HUDEP-2 (cell line): ENCODE results near the gene ITGAD.
A peak's percentile ranks its signal among the peaks of the same experiment; 100 is the strongest.

Experiments
- DNase-seq, 76 experiments: peaks; one replicate each; lab custom pipeline; 2025; ENCODE audit not compliant: unreplicated experiment in 76 of 76; lab: John Stamatoyannopoulos, UW

Gene ITGAD

GRCh38 chr16:31393056-31393455 is at the start of gene ITGAD:
TSS of gene ITGAD (plus strand) at chr16:31393335. CDS start at chr16:31393361, 26 bp downstream.
- DNase-seq = no peak

- no peak for DNase-seq
Measured at GRCh38 chr16:31344712-31345111, 48.4 kb upstream of the ITGAD start.

- DNase-seq = no peak
Measured at GRCh38 chr16:31347445-31347844, 45.7 kb upstream of the ITGAD start.

- DNase-seq = no peak
Measured at GRCh38 chr16:31348579-31348978, 44.6 kb upstream of the ITGAD start.

DNA sequence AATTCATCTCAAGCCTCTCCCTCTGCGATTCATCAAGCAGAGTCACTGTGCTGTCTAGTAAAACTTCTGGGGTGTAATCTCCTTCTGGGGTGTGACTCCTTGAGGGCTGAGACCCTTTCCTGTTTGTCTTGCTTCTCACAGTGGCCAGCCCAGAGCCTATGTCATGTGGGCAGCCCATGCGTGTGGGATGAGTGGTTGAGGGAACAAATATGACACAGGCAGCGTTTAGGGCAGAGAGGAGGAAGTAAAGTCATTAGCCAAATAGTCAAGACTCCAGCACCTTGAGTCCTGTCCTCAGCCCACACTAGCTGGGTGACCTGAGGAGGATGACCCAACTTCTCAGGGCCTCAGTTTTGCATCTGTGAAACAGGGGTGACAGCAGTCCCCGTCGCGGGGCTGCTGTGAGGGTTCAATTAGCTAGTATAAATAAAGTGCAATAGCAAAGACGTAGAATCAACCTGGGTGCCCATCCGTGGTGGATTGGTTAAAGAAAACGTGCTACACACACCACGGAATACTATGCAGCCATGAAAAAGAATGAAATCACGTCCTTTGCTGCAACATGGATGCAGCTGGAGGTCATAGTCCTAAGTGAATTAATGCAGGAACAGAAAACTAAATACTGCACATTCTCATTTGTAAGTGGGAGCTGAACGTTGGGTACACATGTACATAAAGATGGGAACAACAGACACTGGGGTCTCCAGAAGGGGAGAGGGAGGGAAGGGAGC is 42.7 kb upstream of the ITGAD start:
- DNase-seq = no peak

- no peak for DNase-seq
Measured at GRCh38 chr16:31351246-31351941, 41.7 kb upstream of the ITGAD start.

- DNase-seq = no peak
Measured at GRCh38 chr16:31351942-31352325, 41.2 kb upstream of the ITGAD start.

- no peak for DNase-seq
Measured at GRCh38 chr16:31352376-31353115, 40.6 kb upstream of the ITGAD start.

DNA sequence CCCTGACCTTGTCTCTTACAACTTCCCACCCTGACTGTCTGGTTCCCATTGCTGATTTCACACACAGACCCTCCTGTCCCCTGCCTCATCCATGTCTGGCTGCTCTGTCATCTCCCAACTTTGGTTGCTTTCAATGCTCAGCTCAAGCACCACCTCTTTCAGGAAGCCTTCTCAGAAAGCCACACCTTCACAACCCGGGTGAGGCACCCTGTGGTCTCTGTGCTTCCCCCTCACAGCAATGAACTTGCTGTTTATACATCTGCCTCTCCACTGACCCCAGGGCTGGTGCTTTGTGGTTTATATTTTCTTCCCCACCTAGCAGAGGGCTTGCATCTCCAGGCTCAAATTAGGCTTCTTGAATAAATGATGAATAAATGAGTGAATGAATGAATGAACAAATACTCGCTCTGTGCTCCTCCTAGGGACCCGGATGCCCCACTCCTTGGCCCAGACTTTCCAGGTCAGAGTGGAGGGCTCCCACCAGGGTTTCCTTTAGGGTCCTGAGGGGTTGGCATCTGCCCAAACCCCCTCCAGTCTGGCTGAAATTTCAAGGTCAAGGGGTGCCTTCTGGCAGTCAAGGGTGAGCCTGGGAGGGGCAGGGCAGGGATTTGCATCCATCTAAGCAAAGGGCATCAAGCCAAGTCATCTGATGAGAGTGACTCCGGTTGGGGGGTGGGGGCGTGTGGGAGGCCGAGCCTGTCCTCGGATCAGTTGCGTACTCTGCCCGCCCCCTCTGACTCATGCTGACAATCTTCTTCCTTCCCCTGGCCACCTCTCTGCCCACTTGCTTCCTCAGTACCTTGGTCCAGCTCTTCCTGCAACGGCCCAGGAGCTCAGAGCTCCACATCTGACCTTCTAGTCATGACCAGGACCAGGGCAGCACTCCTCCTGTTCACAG is 38.5 kb upstream of the ITGAD start, which contains the start of gene ITGAX:
ITGAX (plus strand) TSS at position 783 of the 898 bp plus-strand sequence; CDS start at position 862, 79 bp downstream.
- DNase-seq = peak in 43 of 76 experiments; percentile 2 to 71 (median 31)

- DNase-seq = no peak
Measured at GRCh38 chr16:31355431-31356100, 37.6 kb upstream of the ITGAD start.

DNA sequence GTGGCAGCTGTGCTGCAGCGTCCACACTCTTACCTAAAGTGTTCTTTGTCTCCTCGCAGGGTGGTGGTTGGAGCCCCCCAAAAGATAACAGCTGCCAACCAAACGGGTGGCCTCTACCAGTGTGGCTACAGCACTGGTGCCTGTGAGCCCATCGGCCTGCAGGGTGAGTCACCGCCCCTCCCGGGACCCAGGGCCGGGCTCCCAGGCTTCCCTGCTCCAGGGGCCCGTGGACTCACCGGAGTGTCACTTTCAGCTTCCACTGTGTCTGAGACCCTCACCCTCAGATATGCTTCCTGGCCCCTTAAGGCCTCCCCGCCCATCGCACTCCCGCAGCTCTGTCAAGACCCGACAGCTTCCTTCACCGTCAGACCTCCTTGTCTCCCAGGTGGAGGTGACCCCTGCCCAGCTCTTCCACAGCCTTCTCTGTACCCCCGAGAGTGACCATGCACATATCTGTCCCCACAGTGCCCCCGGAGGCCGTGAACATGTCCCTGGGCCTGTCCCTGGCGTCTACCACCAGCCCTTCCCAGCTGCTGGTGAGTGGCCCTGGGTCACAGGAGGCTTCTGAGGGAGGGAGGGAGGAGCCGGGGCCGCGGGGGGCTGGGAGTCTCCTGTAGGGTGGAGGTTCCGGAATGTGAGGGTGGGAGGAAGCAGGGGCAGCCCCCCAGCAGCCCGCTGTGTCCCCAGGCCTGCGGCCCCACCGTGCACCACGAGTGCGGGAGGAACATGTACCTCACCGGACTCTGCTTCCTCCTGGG is 36.4 kb upstream of the ITGAD start:
- no peak for DNase-seq

GRCh38 chr16:31357324-31358109 is 35.6 kb upstream of the ITGAD start:
- no peak for DNase-seq

DNA sequence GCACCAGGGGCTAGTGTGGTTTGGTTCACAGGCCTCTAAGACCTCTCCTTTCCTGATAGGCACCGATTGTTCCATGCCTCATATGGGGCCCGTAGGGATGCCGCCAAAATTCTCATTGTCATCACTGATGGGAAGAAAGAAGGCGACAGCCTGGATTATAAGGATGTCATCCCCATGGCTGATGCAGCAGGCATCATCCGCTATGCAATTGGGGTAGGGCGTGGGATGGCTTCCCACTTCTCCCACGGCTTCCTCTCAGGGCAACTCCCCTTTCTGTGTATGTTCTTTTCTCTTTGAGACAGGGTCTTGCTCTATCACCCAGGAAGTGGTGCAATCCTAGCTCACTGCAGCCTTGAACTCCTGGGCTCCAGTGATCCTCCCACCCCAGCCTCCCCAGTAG is 32.9 kb upstream of the ITGAD start:
- DNase-seq = no peak

GRCh38 chr16:31361201-31362110 is 31.7 kb upstream of the ITGAD start:
- no peak for DNase-seq

DNA sequence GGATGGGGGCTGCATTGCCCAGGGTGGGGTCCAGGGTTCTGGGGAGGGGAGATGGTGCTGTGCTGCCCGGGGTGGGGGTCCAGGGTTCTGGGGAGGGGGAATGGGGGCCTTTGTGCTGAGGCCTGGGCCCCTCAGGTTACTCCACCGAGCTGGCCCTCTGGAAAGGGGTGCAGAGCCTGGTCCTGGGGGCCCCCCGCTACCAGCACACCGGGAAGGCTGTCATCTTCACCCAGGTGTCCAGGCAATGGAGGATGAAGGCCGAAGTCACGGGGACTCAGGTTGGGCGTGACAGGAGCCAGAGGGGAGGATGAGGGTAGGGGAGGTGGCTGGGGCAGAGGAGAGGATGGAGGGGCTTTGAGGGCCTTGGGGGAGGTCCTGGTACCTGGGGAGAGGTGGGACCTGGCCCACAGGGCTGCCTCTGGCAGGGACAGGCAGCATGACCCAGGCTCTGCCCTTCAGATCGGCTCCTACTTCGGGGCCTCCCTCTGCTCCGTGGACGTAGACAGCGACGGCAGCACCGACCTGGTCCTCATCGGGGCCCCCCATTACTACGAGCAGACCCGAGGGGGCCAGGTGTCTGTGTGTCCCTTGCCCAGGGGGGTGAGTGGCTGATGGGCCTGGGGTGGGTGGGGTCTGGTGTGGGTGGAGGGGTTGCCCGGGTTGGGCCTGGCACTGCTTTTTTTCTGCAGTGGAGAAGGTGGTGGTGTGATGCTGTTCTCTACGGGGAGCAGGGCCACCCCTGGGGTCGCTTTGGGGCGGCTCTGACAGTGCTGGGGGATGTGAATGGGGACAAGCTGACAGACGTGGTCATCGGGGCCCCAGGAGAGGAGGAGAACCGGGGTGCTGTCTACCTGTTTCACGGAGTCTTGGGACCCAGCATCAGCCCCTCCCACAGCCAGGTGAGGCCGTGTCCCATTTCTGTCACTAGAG is 30.4 kb upstream of the ITGAD start:
- no peak for DNase-seq

GRCh38 chr16:31363721-31364120 is 29.4 kb upstream of the ITGAD start:
- DNase-seq = no peak
